ENCODE results near the gene PRUNE1.
A peak's percentile ranks its signal among the peaks of the same experiment; 100 is the strongest.

PRUNE1 gene

GRCh38 chr1:150979092-150980056 is 28.9 kb upstream of the PRUNE1 start:
- Histone ChIP-seq H3K9me3 (ENCODE audit: insufficient read depth, low read length) (no peaks in the 10 kb centered on the region), H3K9ac (ENCODE audit: insufficient read length, low read depth) (no peak overlapping the region), H3K36me3 (ENCODE audit: insufficient read depth, insufficient read length, low read length) (no peaks in the 10 kb centered on the region), H3K4me1 (ENCODE audit: insufficient read depth, insufficient read length) (peaks cover 35% of the 10 kb centered on the region), H3K27me3 (ENCODE audit: insufficient read depth, insufficient read length) (no peaks in the 10 kb centered on the region), H3K4me3 (ENCODE audit: insufficient read length, low read depth) (no peak overlapping the region)
- peak; percentile 92 for DNase-seq (ENCODE audit: low read depth, low spot score)
- TF ChIP-seq SUZ12 (IDR thresholded peaks at IDR 0.05; ENCODE audit: extremely low read depth, insufficient read depth, insufficient read length) (no peak), YY1 (IDR thresholded peaks at IDR 0.05; ENCODE audit: insufficient read depth, insufficient read length) (no peak), ZNF274 (IDR thresholded peaks at IDR 0.05; ENCODE audit: low read depth, low read length) (no peak)

GRCh38 chr1:150981177-150981804 is 27.0 kb upstream of the PRUNE1 start:
- H3K4me1 ChIP-seq (ENCODE audit: insufficient read depth, insufficient read length) = peaks cover 36% of the 10 kb centered on the region
- no peaks in the 10 kb centered on the region for H3K9me3 ChIP-seq (ENCODE audit: insufficient read depth, low read length)
- no peaks in the 10 kb centered on the region for H3K27me3 ChIP-seq (ENCODE audit: insufficient read depth, insufficient read length)
- DNase-seq (ENCODE audit: low read depth, low spot score) = peak; percentile 85
- H3K9ac ChIP-seq (ENCODE audit: insufficient read length, low read depth) = peak overlapping the region; percentile 62
- no peak overlapping the region for H3K4me3 ChIP-seq (ENCODE audit: insufficient read length, low read depth)
- no peaks in the 10 kb centered on the region for H3K36me3 ChIP-seq (ENCODE audit: insufficient read depth, insufficient read length, low read length)
- no peak for TF ChIP-seq ZNF274 (IDR thresholded peaks at IDR 0.05; ENCODE audit: low read depth, low read length)
- TF ChIP-seq YY1 (IDR thresholded peaks at IDR 0.05; ENCODE audit: insufficient read depth, insufficient read length) = no peak
- TF ChIP-seq SUZ12 (IDR thresholded peaks at IDR 0.05; ENCODE audit: extremely low read depth, insufficient read depth, insufficient read length) = no peak

- peak within 1 kb of the TSS; percentile 44 for H3K9ac ChIP-seq (ENCODE audit: insufficient read length, low read depth)
- TF ChIP-seq SUZ12 (IDR thresholded peaks at IDR 0.05; ENCODE audit: extremely low read depth, insufficient read depth, insufficient read length) (no peak), YY1 (IDR thresholded peaks at IDR 0.05; ENCODE audit: insufficient read depth, insufficient read length) (no peak), ZNF274 (IDR thresholded peaks at IDR 0.05; ENCODE audit: low read depth, low read length) (no peak)
- DNase-seq (ENCODE audit: low read depth, low spot score) = no peak
- peaks cover 36% of the 10 kb centered on the region for H3K4me1 ChIP-seq (ENCODE audit: insufficient read depth, insufficient read length)
- H3K36me3 ChIP-seq (ENCODE audit: insufficient read depth, insufficient read length, low read length) = no peaks in the 10 kb centered on the region
- H3K9me3 ChIP-seq (ENCODE audit: insufficient read depth, low read length) = no peaks in the 10 kb centered on the region
- H3K27me3 ChIP-seq (ENCODE audit: insufficient read depth, insufficient read length) = no peaks in the 10 kb centered on the region
- H3K4me3 ChIP-seq (ENCODE audit: insufficient read length, low read depth) = no peak within 1 kb of the TSS
Measured at GRCh38 chr1:150981805-150982712, 26.2 kb upstream of the PRUNE1 start, which contains the start of gene ANXA9. ANXA9 (plus strand) TSS chr1:150982292; CDS start chr1:150983106, 814 bp downstream.

GRCh38 chr1:150985179-150985825 is 22.9 kb upstream of the PRUNE1 start:
- Histone ChIP-seq H3K9ac (ENCODE audit: insufficient read length, low read depth) (no peak overlapping the region), H3K9me3 (ENCODE audit: insufficient read depth, low read length) (no peaks in the 10 kb centered on the region), H3K27me3 (ENCODE audit: insufficient read depth, insufficient read length) (no peaks in the 10 kb centered on the region), H3K4me3 (ENCODE audit: insufficient read length, low read depth) (no peak overlapping the region), H3K4me1 (ENCODE audit: insufficient read depth, insufficient read length) (peaks cover 24% of the 10 kb centered on the region), H3K36me3 (ENCODE audit: insufficient read depth, insufficient read length, low read length) (no peaks in the 10 kb centered on the region)
- DNase-seq (ENCODE audit: low read depth, low spot score) = no peak
- TF ChIP-seq YY1 (IDR thresholded peaks at IDR 0.05; ENCODE audit: insufficient read depth, insufficient read length) = no peak

- Histone ChIP-seq H3K4me1 (ENCODE audit: insufficient read depth, insufficient read length) (peaks cover 10% of the 10 kb centered on the region), H3K9ac (ENCODE audit: insufficient read length, low read depth) (no peak overlapping the region), H3K9me3 (ENCODE audit: insufficient read depth, low read length) (no peaks in the 10 kb centered on the region), H3K36me3 (ENCODE audit: insufficient read depth, insufficient read length, low read length) (no peaks in the 10 kb centered on the region), H3K4me3 (ENCODE audit: insufficient read length, low read depth) (no peak overlapping the region), H3K27me3 (ENCODE audit: insufficient read depth, insufficient read length) (no peaks in the 10 kb centered on the region)
- TF ChIP-seq YY1 (IDR thresholded peaks at IDR 0.05; ENCODE audit: insufficient read depth, insufficient read length) = no peak
- TF ChIP-seq ZNF274 (IDR thresholded peaks at IDR 0.05; ENCODE audit: low read depth, low read length) = no peak
- TF ChIP-seq SUZ12 (IDR thresholded peaks at IDR 0.05; ENCODE audit: extremely low read depth, insufficient read depth, insufficient read length) = no peak
- DNase-seq (ENCODE audit: low read depth, low spot score) = no peak
Measured at GRCh38 chr1:150987924-150988323, 20.3 kb upstream of the PRUNE1 start.

- Histone ChIP-seq H3K4me3 (ENCODE audit: insufficient read length, low read depth) (no peak overlapping the region), H3K9ac (ENCODE audit: insufficient read length, low read depth) (no peak overlapping the region), H3K27me3 (ENCODE audit: insufficient read depth, insufficient read length) (no peaks in the 10 kb centered on the region), H3K4me1 (ENCODE audit: insufficient read depth, insufficient read length) (peaks cover 7% of the 10 kb centered on the region), H3K9me3 (ENCODE audit: insufficient read depth, low read length) (no peaks in the 10 kb centered on the region), H3K36me3 (ENCODE audit: insufficient read depth, insufficient read length, low read length) (no peaks in the 10 kb centered on the region)
- no peak for DNase-seq (ENCODE audit: low read depth, low spot score)
- no peak for TF ChIP-seq ZNF274 (IDR thresholded peaks at IDR 0.05; ENCODE audit: low read depth, low read length)
Measured at GRCh38 chr1:150992626-150993025, 15.6 kb upstream of the PRUNE1 start.
